AG09309 (cell line): ENCODE data around the gene CEND1.
A peak's percentile ranks its signal among the peaks of the same experiment; 100 is the strongest.

ENCODE experiments used
- DNase-seq: peaks from one replicate; pipeline ENCODE4 v3.0.0-alpha.2; 2010; ENCODE audit warnings: low read depth
- H3K4me3 ChIP-seq: 2 replicates; pipeline ENCODE4 v1.5.1; 2011; ENCODE audit warnings: mild to moderate bottlenecking, low read depth, low read length, moderate library complexity; ENCODE audit not compliant: control insufficient read depth
- CTCF ChIP-seq: IDR thresholded peaks from 2 replicates; pipeline ENCODE4 v1.5.1; 2011; ENCODE audit warnings: mild to moderate bottlenecking, low read depth, low read length, inconsistent platforms; ENCODE audit not compliant: insufficient read depth, control insufficient read depth; ENCODE audit errors: missing control alignments

Gene CEND1

GRCh38 chr11:789943-790342 is at the start of gene CEND1:
Gene CEND1 (minus strand): TSS chr11:790090. CDS start chr11:788576, 1,514 bp downstream.
- DNase-seq, result no peak
- TF ChIP-seq CTCF, result no peak
- H3K4me3 ChIP-seq, result peak within 1 kb of the TSS; percentile 12

- no peak overlapping the region for H3K4me3 ChIP-seq
- no peak for TF ChIP-seq CTCF
- DNase-seq, result no peak
Observed at GRCh38 chr11:839280-839623, 49.4 kb upstream of the CEND1 start.

GRCh38 chr11:838441-839279 is 48.8 kb upstream of the CEND1 start:
- no peak for DNase-seq
- no peak overlapping the region for H3K4me3 ChIP-seq
- peak; percentile 33 for TF ChIP-seq CTCF

- no peak overlapping the region for H3K4me3 ChIP-seq
- no peak for DNase-seq
- no peak for TF ChIP-seq CTCF
Observed at GRCh38 chr11:837990-838307, 48.1 kb upstream of the CEND1 start.

- no peak overlapping the region for H3K4me3 ChIP-seq
- no peak for TF ChIP-seq CTCF
- DNase-seq, result no peak
Observed at GRCh38 chr11:837189-837989, 47.5 kb upstream of the CEND1 start.

- DNase-seq, result no peak
- no peak for TF ChIP-seq CTCF
- H3K4me3 ChIP-seq, result no peak overlapping the region
Observed at GRCh38 chr11:836700-837099, 46.8 kb upstream of the CEND1 start.

GRCh38 chr11:836274-836673 is 46.4 kb upstream of the CEND1 start:
- no peak for DNase-seq
- H3K4me3 ChIP-seq, result no peak overlapping the region
- TF ChIP-seq CTCF, result no peak
